ENCODE results near the gene SLC38A11. TPM values are rescaled to one million over a fixed set of nuclear protein-coding genes. Genes with fewer than 3 reads are reported as not detected.

Gene SLC38A11
- total and polyA plus RNA-seq, 10 of the 15 experiments (the other 5 are each of a cell fraction or from before 2014, with no cell fraction given), result not detected

GRCh38 chr2:164846276-164846675 is 109.0 kb downstream of the SLC38A11 start:
- Histone ChIP-seq H3K4me3 (no peak overlapping the region), H3K36me3 (ENCODE audit: control insufficient read depth in 2 of 2, insufficient read depth in 2 of 2, low read length in 1 of 2) (no peaks in the 10 kb centered on the region), H4K20me1 (ENCODE audit: control insufficient read depth, insufficient read depth) (no peaks in the 10 kb centered on the region), H3K9me3 (replicated peaks; ENCODE audit: control insufficient read depth, insufficient read depth, low read length) (no peaks in the 10 kb centered on the region), H3K4me1 (ENCODE audit: control insufficient read depth, insufficient read depth, low read length) (no peaks in the 10 kb centered on the region), H3K4me2 (ENCODE audit: control insufficient read depth, insufficient read depth) (no peak overlapping the region), H2AFZ (ENCODE audit: control insufficient read depth, low read depth, low read length) (no peak overlapping the region), H3K27me3 (replicated peaks in 1 of 2; ENCODE audit: control insufficient read depth in 2 of 2, insufficient read depth in 2 of 2, low read length in 1 of 2) (peaks cover 2 to 5% of the 10 kb centered on the region in 2 experiments; a peak in 3 of 4 replicates), H3K9ac (ENCODE audit: control insufficient read depth, insufficient read depth, low read length) (no peak overlapping the region), H3K79me2 (ENCODE audit: control insufficient read depth, insufficient read depth, low read length) (no peaks in the 10 kb centered on the region), H3K27ac (ENCODE audit: control insufficient read depth, insufficient read depth) (no peak overlapping the region)
- WGBS (ENCODE audit: insufficient coverage, insufficient replicate concordance, low lambda C conversion rate, missing lambda C conversion rate), result 65% methylated on average over 2 of the region's 2 CpGs
- TF ChIP-seq POLR2AphosphoS5 (IDR thresholded peaks at IDR 0.05; ENCODE audit: low read length) (no peak), ATF3 (IDR thresholded peaks at IDR 0.05; ENCODE audit: borderline replicate concordance, extremely low read depth, low read depth, low read length) (no peak), HDAC6 (IDR thresholded peaks at IDR 0.05; ENCODE audit: unreplicated experiment) (no peak), SPI1 (IDR thresholded peaks at IDR 0.05; ENCODE audit: borderline replicate concordance, insufficient read depth, low read depth, low read length) (no peak)
- TF ChIP-seq, protein P1, sequence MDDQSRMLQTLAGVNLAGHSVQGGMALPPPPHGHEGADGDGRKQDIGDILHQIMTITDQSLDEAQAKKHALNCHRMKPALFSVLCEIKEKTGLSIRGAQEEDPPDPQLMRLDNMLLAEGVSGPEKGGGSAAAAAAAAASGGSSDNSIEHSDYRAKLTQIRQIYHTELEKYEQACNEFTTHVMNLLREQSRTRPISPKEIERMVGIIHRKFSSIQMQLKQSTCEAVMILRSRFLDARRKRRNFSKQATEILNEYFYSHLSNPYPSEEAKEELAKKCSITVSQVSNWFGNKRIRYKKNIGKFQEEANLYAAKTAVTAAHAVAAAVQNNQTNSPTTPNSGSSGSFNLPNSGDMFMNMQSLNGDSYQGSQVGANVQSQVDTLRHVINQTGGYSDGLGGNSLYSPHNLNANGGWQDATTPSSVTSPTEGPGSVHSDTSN (IDR thresholded peaks at IDR 0.05; ENCODE audit: insufficient replicate concordance, low read depth, low read length), result no peak
- BruUV-seq (replicated peaks), result no TSS peak
- RAD21 ChIA-PET (ENCODE audit: unreplicated experiment), result no interaction called here
- intact Hi-C loops (cut with micrococcal nuclease; ENCODE audit: unreplicated experiment), result no loop called here
- SMC1A ChIA-PET (ENCODE audit: uncharacterized antibody, unreplicated experiment), result no interaction called here
- POLR2A ChIA-PET, result no interaction called here
- DNase-seq (ENCODE audit: low read depth, low spot score), result no peak
- no peak for FAIRE-seq
- CTCF ChIA-PET, result no interaction called here
- ATAC-seq, result no peak
- in situ Hi-C loops (cut with MboI), result no loop called here

Small RNA genes within 50 kb of the gene (small RNA-seq; reads per million reads assigned to genes)
- not detected for gene RNA5SP110
- 0.12 reads per million for gene RNA5SP111

Other genes starting within 250 kb of the SLC38A11 start
- gene COBLL1, start 113.7 kb downstream of the SLC38A11 start, total RNA-seq (2014; rRNA removed), result not detected in 2 replicates
- gene COBLL1, start 113.7 kb downstream of the SLC38A11 start, total RNA-seq (2014; rRNA removed; fragmentation: Illumina TruSeq; extraction: Trizol), result not detected in 2 replicates
- gene COBLL1, start 113.7 kb downstream of the SLC38A11 start, total RNA-seq (2021), result 0.32 and 0.46 TPM in 2 replicates
- gene COBLL1, start 113.7 kb downstream of the SLC38A11 start, polyA plus RNA-seq (2011; rRNA removed), result not detected in 2 replicates
- gene COBLL1, start 113.7 kb downstream of the SLC38A11 start, polyA plus RNA-seq (2014; fragmentation: Illumina TruSeq; extraction: Trizol), result not detected in 2 replicates
- not detected for gene COBLL1, start 113.7 kb downstream of the SLC38A11 start, polyA plus RNA-seq (2014; fragmentation: Nextera tagmentation; extraction: Ambion mirVana)
- gene COBLL1, start 113.7 kb downstream of the SLC38A11 start, polyA plus RNA-seq (2014; rRNA removed), result not detected in 2 replicates
- not detected for gene COBLL1, start 113.7 kb downstream of the SLC38A11 start, polyA plus RNA-seq (2016; fragmentation: Nextera tagmentation; extraction: Ambion mirVana)
- gene SCN3A, start 248.5 kb upstream of the SLC38A11 start, total RNA-seq (2014; rRNA removed), result 0.06 and 0.11 TPM in 2 replicates
- gene SCN3A, start 248.5 kb upstream of the SLC38A11 start, total RNA-seq (2014; rRNA removed; fragmentation: Illumina TruSeq; extraction: Trizol), result 0.04 and 0.14 TPM in 2 replicates
- 0.05 and 0.21 TPM in 2 replicates for gene SCN3A, start 248.5 kb upstream of the SLC38A11 start, total RNA-seq (2021)
- gene SCN3A, start 248.5 kb upstream of the SLC38A11 start, polyA plus RNA-seq (2011; rRNA removed), result 0.34 and 0.62 TPM in 2 replicates
- gene SCN3A, start 248.5 kb upstream of the SLC38A11 start, polyA plus RNA-seq (2014; fragmentation: Illumina TruSeq; extraction: Trizol), result 0.03 and 0.06 TPM in 2 replicates
- gene SCN3A, start 248.5 kb upstream of the SLC38A11 start, polyA plus RNA-seq (2014; fragmentation: Nextera tagmentation; extraction: Ambion mirVana), result under 1 TPM in 1 of 2 experiments, not detected in 1; 0.09 TPM
- 0.05 TPM in 2 replicates for gene SCN3A, start 248.5 kb upstream of the SLC38A11 start, polyA plus RNA-seq (2014; rRNA removed)
- not detected for gene SCN3A, start 248.5 kb upstream of the SLC38A11 start, polyA plus RNA-seq (2016; fragmentation: Nextera tagmentation; extraction: Ambion mirVana)